ENCODE results near the gene GOLM1.

GRCh38 chr9:85981369-85981768, 118.0 kb downstream of the GOLM1 start:
- no peak for TF ChIP-seq CTCF (IDR thresholded peaks at IDR 0.05; ENCODE audit: borderline replicate concordance, extremely low read depth, low read length, poor library complexity, severe bottlenecking)
- TF ChIP-seq EZH2 (IDR thresholded peaks at IDR 0.05; ENCODE audit: borderline replicate concordance, low read depth, low read length, severe bottlenecking), result no peak
